BLaER1 (cell line): ENCODE data around the gene HOXD13.

ENCODE experiments used
- H3K27ac ChIP-seq: shearing (Covaris generic); formaldehyde crosslinking; 2 replicates; pipeline ENCODE4 v1.8.1; 2022
- H3K27me3 ChIP-seq: shearing (Covaris generic); formaldehyde crosslinking; 2 replicates; pipeline ENCODE4 v1.8.1; 2022
- H3K36me3 ChIP-seq: shearing (Covaris generic); formaldehyde crosslinking; 2 replicates; pipeline ENCODE4 v1.8.1; 2022
- H3K4me1 ChIP-seq: shearing (Covaris generic); formaldehyde crosslinking; 2 replicates; pipeline ENCODE4 v1.8.1; 2022
- H3K4me2 ChIP-seq: shearing (Covaris generic); formaldehyde crosslinking; 2 replicates; pipeline ENCODE4 v1.8.1; 2022
- H3K4me3 ChIP-seq: shearing (Covaris generic); formaldehyde crosslinking; 2 replicates; pipeline ENCODE4 v1.8.1; 2022
- H3K9ac ChIP-seq: shearing (Covaris generic); formaldehyde crosslinking; 2 replicates; pipeline ENCODE4 v1.8.1; 2022
- H3K9me3 ChIP-seq: shearing (Covaris generic); formaldehyde crosslinking; 2 replicates; pipeline ENCODE4 v1.8.1; 2022
- H4K20me1 ChIP-seq: shearing (Covaris generic); formaldehyde crosslinking; 2 replicates; pipeline ENCODE4 v1.8.1; 2022
- Cebpa-rat ChIP-seq: shearing (Covaris generic); IDR thresholded peaks from 2 replicates; pipeline ENCODE4 v1.8.1; 2022

The HOXD13 gene

GRCh38 chr2:176092270-176093144 is at the start of gene HOXD13:
TSS of gene HOXD13 (plus strand) at chr2:176092721. CDS start at chr2:176092891, 170 bp downstream.
- H4K20me1 ChIP-seq, result peaks cover 97% of the 10 kb centered on the region
- no peaks in the 10 kb centered on the region for H3K36me3 ChIP-seq
- H3K27ac ChIP-seq, result no peak within 1 kb of the TSS
- peak within 1 kb of the TSS; percentile 12; the same call in 1 of the 2 replicates for H3K4me3 ChIP-seq
- H3K4me1 ChIP-seq, result peaks cover 9% of the 10 kb centered on the region
- peaks cover 100% of the 10 kb centered on the region for H3K27me3 ChIP-seq
- peaks cover 23% of the 10 kb centered on the region for H3K9me3 ChIP-seq
- TF ChIP-seq Cebpa-rat, result no peak
- no peak within 1 kb of the TSS for H3K9ac ChIP-seq
- no peak within 1 kb of the TSS; the same call in 1 of the 2 replicates for H3K4me2 ChIP-seq

DNA sequence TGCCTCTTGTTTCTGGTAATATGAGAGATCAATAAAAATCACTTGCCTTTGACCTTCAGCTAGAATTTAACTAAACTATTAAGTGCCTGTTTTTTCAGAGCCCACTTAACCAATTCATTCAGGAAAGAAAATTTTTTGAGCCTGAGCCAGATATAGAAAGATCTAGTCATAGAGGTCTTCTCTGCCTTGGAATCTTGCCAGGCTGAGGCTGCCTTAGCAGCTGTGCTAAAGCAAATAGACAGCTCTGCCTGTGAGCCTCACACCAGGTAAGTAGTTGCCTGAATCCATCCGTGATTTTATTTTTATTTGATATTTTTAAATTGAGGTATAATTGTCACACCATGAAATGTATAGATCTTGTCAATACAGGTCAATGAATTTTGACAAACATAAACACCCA is 36.1 kb upstream of the HOXD13 start:
- Histone ChIP-seq H3K9me3 (no peaks in the 10 kb centered on the region), H3K27me3 (no peaks in the 10 kb centered on the region), H3K4me1 (no peaks in the 10 kb centered on the region), H3K9ac (no peak overlapping the region), H3K36me3 (no peaks in the 10 kb centered on the region), H3K4me3 (no peak overlapping the region), H4K20me1 (no peaks in the 10 kb centered on the region), H3K27ac (no peak overlapping the region), H3K4me2 (no peak overlapping the region)
- no peak for TF ChIP-seq Cebpa-rat

- Histone ChIP-seq H3K27me3 (peaks cover 36% of the 10 kb centered on the region), H3K27ac (no peak overlapping the region), H3K4me2 (peak overlapping the region; percentile 12; the same call in 1 of the 2 replicates), H3K4me3 (no peak overlapping the region), H4K20me1 (no peaks in the 10 kb centered on the region), H3K9me3 (peaks cover 26% of the 10 kb centered on the region), H3K9ac (no peak overlapping the region), H3K4me1 (peaks cover 8% of the 10 kb centered on the region; the same call in 1 of the 2 replicates), H3K36me3 (no peaks in the 10 kb centered on the region)
- no peak for TF ChIP-seq Cebpa-rat
These were observed 28.6 kb upstream of the HOXD13 start for GRCh38 chr2:176063958-176064357.

DNA sequence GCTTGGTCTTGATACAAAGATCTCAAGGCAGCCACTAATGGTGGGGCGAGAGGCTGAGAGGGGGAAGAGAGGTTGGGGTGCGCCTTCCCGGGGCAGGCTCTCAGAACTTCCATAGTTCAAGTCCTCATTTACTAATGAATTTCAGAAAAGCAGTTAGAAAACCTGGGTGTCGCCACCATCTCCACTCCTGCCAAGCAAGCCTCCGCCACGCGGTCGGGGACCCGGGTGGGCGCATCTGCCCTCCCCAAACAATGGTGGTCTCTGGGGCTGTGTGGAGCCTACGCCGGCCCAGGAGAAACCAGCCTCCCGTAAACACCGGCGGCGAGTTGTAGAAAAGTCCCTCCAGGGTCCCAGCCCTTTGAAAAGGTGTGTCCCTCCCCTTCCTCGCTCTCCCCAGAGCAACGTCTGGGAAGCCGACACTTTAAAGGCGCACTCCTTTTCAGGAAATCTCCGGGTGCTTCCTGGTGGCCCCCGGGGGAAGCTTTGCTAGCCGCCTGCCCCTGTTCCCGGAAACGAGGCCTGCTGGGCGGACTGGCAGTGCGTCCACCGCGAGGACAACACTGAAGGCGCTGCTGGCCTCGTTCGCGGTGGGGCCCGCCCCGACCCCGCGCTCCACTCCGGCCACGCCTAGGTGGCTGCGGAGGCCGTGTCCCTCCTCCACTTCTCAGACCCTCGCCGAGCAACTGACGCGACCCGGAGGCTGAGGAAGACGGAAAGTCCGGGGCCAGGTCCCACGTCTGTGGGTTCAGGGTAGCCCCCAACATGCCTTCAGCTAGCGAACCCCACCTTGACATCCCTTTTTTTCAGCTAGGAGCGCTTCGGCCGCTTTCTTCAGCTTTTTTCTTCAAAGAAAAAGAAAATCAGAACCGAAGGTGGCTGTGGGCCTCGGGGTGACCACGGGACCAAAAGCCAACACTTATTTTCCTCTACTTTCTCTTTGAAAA is 25.6 kb upstream of the HOXD13 start:
- H3K4me3 ChIP-seq, result no peak overlapping the region
- H3K27ac ChIP-seq, result no peak overlapping the region
- TF ChIP-seq Cebpa-rat, result no peak
- H4K20me1 ChIP-seq, result peaks cover 10% of the 10 kb centered on the region; the same call in 1 of the 2 replicates
- no peak overlapping the region for H3K4me2 ChIP-seq
- no peaks in the 10 kb centered on the region for H3K36me3 ChIP-seq
- H3K9me3 ChIP-seq, result peaks cover 39% of the 10 kb centered on the region
- no peak overlapping the region for H3K9ac ChIP-seq
- H3K4me1 ChIP-seq, result peaks cover 8% of the 10 kb centered on the region; the same call in 1 of the 2 replicates
- H3K27me3 ChIP-seq, result peaks cover 66% of the 10 kb centered on the region

DNA sequence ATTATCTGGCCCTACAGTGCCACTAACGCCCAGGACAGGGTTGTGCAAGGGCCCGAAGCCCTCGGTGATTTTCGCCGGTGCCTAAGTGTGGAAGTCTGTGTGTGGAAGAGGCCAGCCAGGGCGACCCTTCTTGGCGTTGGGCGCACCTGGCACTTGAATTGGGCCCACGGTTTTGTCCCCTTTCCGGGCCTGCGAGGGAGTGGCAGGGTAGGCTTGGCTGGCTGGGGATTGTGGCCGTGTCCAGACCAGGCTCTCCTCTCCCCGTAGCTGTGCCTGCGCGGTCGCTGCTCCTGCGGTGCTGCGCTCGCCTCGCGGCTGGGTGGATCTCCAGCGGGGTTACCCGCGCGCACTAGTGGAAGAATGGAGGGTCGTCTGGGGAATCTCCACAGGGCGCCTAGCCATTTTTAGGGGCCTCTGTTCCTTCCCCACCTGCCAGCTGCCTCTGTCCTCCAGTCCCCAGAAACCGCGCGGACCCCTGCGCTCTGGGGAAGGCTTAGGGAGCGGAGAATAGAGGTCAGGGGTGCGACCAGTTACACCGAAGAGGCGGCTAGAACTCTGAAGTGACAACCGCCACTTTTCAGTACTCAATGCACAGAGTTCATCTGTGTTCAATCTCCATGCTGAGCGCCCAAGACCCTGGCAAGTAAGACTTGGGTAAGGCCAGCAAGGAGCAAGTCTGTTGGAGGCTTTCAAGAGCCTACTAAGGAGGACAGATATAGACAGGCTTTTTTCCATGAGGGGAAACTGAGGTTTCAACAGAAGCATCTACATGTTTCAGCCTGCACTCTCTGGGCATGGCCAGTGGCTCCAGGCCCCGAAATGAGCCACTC is 24.7 kb upstream of the HOXD13 start:
- H3K4me2 ChIP-seq, result no peak overlapping the region
- TF ChIP-seq Cebpa-rat, result no peak

GRCh38 chr2:176068419-176068832 is 24.1 kb upstream of the HOXD13 start:
- H3K27ac ChIP-seq, result no peak overlapping the region
- no peak overlapping the region for H3K9ac ChIP-seq
- peaks cover 21% of the 10 kb centered on the region for H4K20me1 ChIP-seq
- peaks cover 8% of the 10 kb centered on the region; the same call in 1 of the 2 replicates for H3K4me1 ChIP-seq
- no peaks in the 10 kb centered on the region for H3K36me3 ChIP-seq
- peaks cover 81% of the 10 kb centered on the region for H3K27me3 ChIP-seq
- H3K4me3 ChIP-seq, result no peak overlapping the region
- no peak for TF ChIP-seq Cebpa-rat
- peaks cover 50% of the 10 kb centered on the region for H3K9me3 ChIP-seq
- no peak overlapping the region for H3K4me2 ChIP-seq

More for the DNA sequence above, 24.7 kb upstream of the HOXD13 start:
- peaks cover 46% of the 10 kb centered on the region for H3K9me3 ChIP-seq
- H3K4me3 ChIP-seq, result no peak overlapping the region
- H4K20me1 ChIP-seq, result peaks cover 15% of the 10 kb centered on the region
- H3K36me3 ChIP-seq, result no peaks in the 10 kb centered on the region
- no peak overlapping the region for H3K27ac ChIP-seq
- peaks cover 75% of the 10 kb centered on the region for H3K27me3 ChIP-seq
- no peak overlapping the region for H3K9ac ChIP-seq
- peaks cover 8% of the 10 kb centered on the region; the same call in 1 of the 2 replicates for H3K4me1 ChIP-seq

DNA sequence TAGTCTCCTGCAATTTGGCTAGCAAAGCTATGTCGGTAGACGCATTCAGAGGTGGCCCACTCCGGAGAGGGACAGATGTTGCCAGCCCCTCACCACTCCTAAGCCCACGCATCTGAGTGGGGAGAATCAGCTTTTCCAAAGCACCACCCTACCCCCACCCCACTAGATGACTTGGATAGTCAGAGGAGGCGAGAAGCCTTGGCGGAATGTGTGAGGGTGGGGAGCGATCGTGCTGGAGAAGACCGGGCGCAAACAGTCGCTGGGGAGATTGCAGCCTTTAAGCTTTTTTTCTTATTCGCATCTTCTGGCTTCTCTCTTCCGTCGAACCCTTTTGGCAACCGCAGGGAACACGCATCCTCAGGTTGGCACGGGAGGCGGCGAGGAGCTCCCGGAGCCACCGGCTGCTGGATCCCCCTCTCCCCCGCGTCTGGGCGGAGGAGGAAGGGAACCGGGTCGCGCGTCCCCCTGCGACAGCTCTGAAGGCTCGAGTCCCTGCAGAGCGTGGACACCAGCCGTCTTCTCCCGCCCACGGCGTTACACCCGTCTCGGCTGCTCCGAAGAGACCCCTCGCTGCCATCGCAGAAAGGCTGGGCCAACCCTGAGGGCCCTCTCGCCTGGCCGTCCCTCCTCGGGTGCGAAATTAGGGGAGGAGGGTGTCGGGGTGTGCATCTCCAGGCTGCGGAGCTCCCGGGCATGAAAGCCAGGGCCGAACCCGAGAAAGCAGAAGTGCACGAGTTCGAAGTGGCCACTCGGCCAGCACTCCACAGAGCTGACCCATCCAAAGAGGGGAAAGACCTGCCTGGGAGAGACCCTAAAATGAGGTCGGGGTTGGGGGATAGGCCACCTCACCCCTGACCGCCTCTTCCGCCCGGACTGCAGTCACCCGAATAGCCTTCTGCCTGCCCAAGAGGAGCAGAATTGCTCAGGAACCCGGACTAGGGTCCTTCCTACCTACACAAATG is 20.9 kb upstream of the HOXD13 start:
- Histone ChIP-seq H3K4me1 (no peaks in the 10 kb centered on the region), H3K4me3 (no peak overlapping the region; the same call in 1 of the 2 replicates), H3K27ac (no peak overlapping the region), H3K9ac (no peak overlapping the region), H3K36me3 (no peaks in the 10 kb centered on the region), H3K27me3 (peaks cover 100% of the 10 kb centered on the region), H3K9me3 (peaks cover 47% of the 10 kb centered on the region), H3K4me2 (no peak overlapping the region), H4K20me1 (peaks cover 49% of the 10 kb centered on the region)
- TF ChIP-seq Cebpa-rat, result no peak

GRCh38 chr2:176072292-176072669 is 20.2 kb upstream of the HOXD13 start:
- H3K36me3 ChIP-seq, result no peaks in the 10 kb centered on the region
- no peak overlapping the region for H3K9ac ChIP-seq
- no peaks in the 10 kb centered on the region for H3K4me1 ChIP-seq
- TF ChIP-seq Cebpa-rat, result no peak
- peaks cover 100% of the 10 kb centered on the region for H3K27me3 ChIP-seq
- H4K20me1 ChIP-seq, result peaks cover 56% of the 10 kb centered on the region
- H3K27ac ChIP-seq, result no peak overlapping the region
- no peak overlapping the region for H3K4me3 ChIP-seq
- no peak overlapping the region for H3K4me2 ChIP-seq
- peaks cover 41% of the 10 kb centered on the region for H3K9me3 ChIP-seq
